Measurements from ENCODE around the gene DCTN1. TPM values are rescaled to one million over a fixed set of nuclear protein-coding genes. Genes with fewer than 3 reads are reported as not detected.

The DCTN1 gene
- total RNA-seq (100 to 1,000 TPM in 2 of 5 experiments, 10 to 100 TPM in 3; 73.6 to 113 (median 98.5) TPM), polyA plus RNA-seq (10 to 100 TPM; 52.1 to 77.2 TPM), total RNA-seq (122 reads per million, percentile 87 among the genes with 10 or more reads in this experiment)

DNA sequence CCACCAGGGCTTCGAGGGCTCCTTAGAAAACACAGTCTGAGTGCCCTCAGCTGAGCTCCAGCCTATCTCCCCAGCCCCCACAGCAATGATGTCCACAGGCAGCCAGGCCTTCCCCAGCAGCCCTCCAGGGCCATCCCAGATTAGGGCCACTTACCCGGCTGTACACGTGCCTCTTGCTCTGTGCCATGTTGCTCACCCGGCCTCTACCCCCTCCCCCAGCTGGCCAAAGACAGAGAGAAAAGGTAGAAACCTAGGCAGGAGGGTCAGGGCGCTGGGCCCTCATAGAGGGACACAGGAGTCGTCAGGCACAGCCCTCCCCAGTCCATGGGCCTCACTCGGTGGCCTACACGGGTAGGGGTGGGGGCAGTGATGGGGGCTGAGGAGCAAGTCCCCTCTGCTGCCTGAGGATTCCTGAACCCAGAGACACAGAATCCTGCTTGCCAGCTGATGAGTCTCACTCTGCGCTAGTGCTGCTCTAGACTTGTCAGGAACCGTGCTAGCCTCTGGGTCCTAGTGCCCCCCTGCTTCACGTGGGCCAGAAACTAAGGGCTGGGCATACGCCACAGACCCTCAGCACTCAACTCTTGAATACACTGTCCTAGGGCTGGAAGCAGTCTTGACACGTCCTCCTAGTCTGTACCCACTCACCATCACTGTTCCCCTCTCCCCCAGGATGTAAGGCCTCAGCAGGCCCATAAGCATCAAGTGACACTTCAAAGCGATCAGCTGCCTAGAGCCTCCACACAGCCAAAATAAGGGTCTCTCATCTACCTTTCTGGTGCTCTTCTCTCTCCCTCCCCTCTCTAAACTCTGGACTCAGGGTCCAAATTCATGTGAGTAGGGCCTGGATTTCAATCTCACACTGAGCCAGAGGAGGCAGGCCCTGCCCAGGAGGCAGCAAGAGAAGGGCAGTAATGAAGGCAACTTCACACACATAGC is at the start of gene DCTN1:
DCTN1 (minus strand) TSS at position 461 of the 939 bp plus-strand sequence; CDS start at position 187, 274 bp downstream.
- H3K4me1 ChIP-seq (ENCODE audit: control insufficient read depth in 2 of 2, insufficient read depth in 2 of 2, low read length in 2 of 2): peaks cover 12 to 17% of the 10 kb centered on the region in 2 donors
- no peak within 1 kb of the TSS for H3K4me3 ChIP-seq (ENCODE audit: low read length)
- H3K27me3 ChIP-seq (ENCODE audit: control insufficient read depth in 2 of 2, insufficient read depth in 2 of 2, low read length in 2 of 2): no peaks in the 10 kb centered on the region
- intact Hi-C loops (cut with micrococcal nuclease): loop anchor here in 1 of 2 donors (1.0 kb wide), 1 partner anchor 12 kb away; no protein-coding TSS in a partner anchor
- peaks cover 4 to 37% (median 9%) of the 10 kb centered on the region in 3 experiments for H3K36me3 ChIP-seq (ENCODE audit: control insufficient read depth in 2 of 3, insufficient read depth in 3 of 3, low read length in 3 of 3)
- peak in 4 of 9 donors; percentile 7 to 24 (median 12) for DNase-seq
- H3K36me3 Mint-ChIP-seq: peaks cover 3 to 39% (median 19%) of the 10 kb centered on the region in 5 donors
- H3K27me3 Mint-ChIP-seq: no peaks in the 10 kb centered on the region
- no peaks in the 10 kb centered on the region for H3K9me3 ChIP-seq (ENCODE audit: control insufficient read depth in 2 of 3, low read length in 3 of 3)
- POLR2A ChIA-PET: interaction anchor here (1.6 kb wide), 1 partner anchor 11 kb away, joined by 8 read pairs; no protein-coding TSS in a partner anchor
- peaks cover 32 to 56% (median 49%) of the 10 kb centered on the region in 7 donors for H3K4me1 Mint-ChIP-seq
- H3K9me3 Mint-ChIP-seq: no peaks in the 10 kb centered on the region
- peak; percentile 66 for ATAC-seq
- peak within 1 kb of the TSS in 6 of 9 donors; percentile 1 to 88 (median 40) for H3K27ac Mint-ChIP-seq
- peak within 1 kb of the TSS; percentile 5 to 85 (median 68) for H3K4me3 Mint-ChIP-seq
- H3K27ac ChIP-seq (ENCODE audit: low read depth, low read length): peak within 1 kb of the TSS; percentile 32
- CTCF ChIA-PET: interaction anchor here (1.0 to 1.8 kb wide), 2 partner anchors 130 to 142 kb away, joined by 3 to 4 read pairs; no protein-coding TSS in a partner anchor

DNA sequence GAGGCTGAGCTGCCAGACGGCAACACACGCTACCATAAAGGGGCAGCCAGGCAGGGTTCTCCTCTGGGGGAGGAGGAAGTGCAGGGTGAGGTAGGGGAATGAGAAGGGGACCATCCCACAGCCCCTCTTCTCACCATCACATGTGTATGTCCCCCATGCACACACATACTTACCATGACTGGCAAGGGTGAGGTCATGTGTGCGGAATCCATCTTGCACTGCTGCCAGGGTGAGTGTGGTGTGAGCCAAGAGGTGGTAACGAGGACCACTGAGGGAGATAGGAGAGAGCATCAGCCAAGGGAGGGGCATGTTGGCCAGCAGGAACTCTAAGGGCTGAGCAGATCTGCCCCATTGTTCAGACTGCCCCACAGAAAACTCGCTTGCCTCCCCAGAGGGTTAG is 48.6 kb upstream of the DCTN1 start:
- CTCF ChIA-PET: no interaction called here
- POLR2A ChIA-PET: no interaction called here

DNA sequence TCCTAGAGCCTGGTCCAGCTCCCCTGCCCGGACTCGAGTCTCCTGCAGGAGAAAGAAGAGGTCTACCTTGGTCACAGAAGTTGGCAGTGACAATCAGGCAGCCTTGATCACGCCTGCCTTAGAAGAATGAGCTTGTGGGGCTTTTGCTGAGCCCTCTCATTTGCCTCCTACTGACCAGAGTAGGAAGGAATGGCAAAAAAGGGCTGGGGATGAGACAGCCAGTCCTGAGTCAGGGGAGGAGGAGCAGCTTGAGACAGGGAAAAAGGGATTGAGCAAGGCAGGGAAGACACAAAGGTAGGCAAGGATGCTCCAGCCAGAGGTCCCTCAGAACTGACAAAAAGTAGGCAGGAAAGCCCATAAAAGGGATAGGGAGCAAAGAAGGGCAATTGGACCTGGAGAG is 47.4 kb upstream of the DCTN1 start:
- intact Hi-C loops (cut with micrococcal nuclease): loop anchor here in 1 of 2 donors (10.0 kb wide), 1 partner anchor 1043 kb away; the partner anchor contains the start of gene ALMS1
- Histone ChIP-seq H3K4me1 (ENCODE audit: control insufficient read depth in 2 of 2, insufficient read depth in 2 of 2, low read length in 2 of 2) (no peaks in the 10 kb centered on the region), H3K9me3 (ENCODE audit: control insufficient read depth in 2 of 3, low read length in 3 of 3) (no peaks in the 10 kb centered on the region), H3K27ac (ENCODE audit: low read depth, low read length) (no peak overlapping the region), H3K27me3 (ENCODE audit: control insufficient read depth in 2 of 2, insufficient read depth in 2 of 2, low read length in 2 of 2) (no peaks in the 10 kb centered on the region), H3K4me3 (ENCODE audit: low read length) (no peak overlapping the region), H3K36me3 (ENCODE audit: control insufficient read depth in 2 of 3, insufficient read depth in 3 of 3, low read length in 3 of 3) (peaks cover 0 to 15% (median 0%) of the 10 kb centered on the region in 3 experiments)
- peaks cover 0 to 21% (median 6%) of the 10 kb centered on the region in 7 donors for H3K4me1 Mint-ChIP-seq
- H3K27me3 Mint-ChIP-seq: no peaks in the 10 kb centered on the region
- H3K9me3 Mint-ChIP-seq: no peaks in the 10 kb centered on the region
- no peak overlapping the region for H3K27ac Mint-ChIP-seq
- ChIA-PET CTCF (interaction anchor here (0.6 kb wide), 1 partner anchor 27 kb away, joined by 3 read pairs; the partner anchor contains the start of gene INO80B), POLR2A (no interaction called here)
- ATAC-seq (no peak), DNase-seq (no peak)
- H3K36me3 Mint-ChIP-seq: peaks cover 0 to 18% (median 0%) of the 10 kb centered on the region in 5 donors
- no peak overlapping the region for H3K4me3 Mint-ChIP-seq

More for the DNA sequence above, 48.6 kb upstream of the DCTN1 start:
- no peaks in the 10 kb centered on the region for H3K9me3 ChIP-seq (ENCODE audit: control insufficient read depth in 2 of 3, low read length in 3 of 3)
- no peak overlapping the region for H3K27ac ChIP-seq (ENCODE audit: low read depth, low read length)
- Mint-ChIP-seq H3K27ac (no peak overlapping the region), H3K9me3 (no peaks in the 10 kb centered on the region), H3K4me3 (no peak overlapping the region), H3K27me3 (no peaks in the 10 kb centered on the region), H3K4me1 (peaks cover 0 to 10% (median 0%) of the 10 kb centered on the region in 7 donors), H3K36me3 (peaks cover 0 to 13% (median 0%) of the 10 kb centered on the region in 5 donors)
- ATAC-seq (no peak), DNase-seq (no peak)
- intact Hi-C loops (cut with micrococcal nuclease): loop anchor here in 1 of 2 donors (10.0 kb wide), 1 partner anchor 1044 kb away; the partner anchor contains the start of gene ALMS1
- H3K27me3 ChIP-seq (ENCODE audit: control insufficient read depth in 2 of 2, insufficient read depth in 2 of 2, low read length in 2 of 2): no peaks in the 10 kb centered on the region
- H3K4me1 ChIP-seq (ENCODE audit: control insufficient read depth in 2 of 2, insufficient read depth in 2 of 2, low read length in 2 of 2): no peaks in the 10 kb centered on the region
- H3K4me3 ChIP-seq (ENCODE audit: low read length): no peak overlapping the region
- peaks cover 0 to 15% (median 0%) of the 10 kb centered on the region in 3 experiments for H3K36me3 ChIP-seq (ENCODE audit: control insufficient read depth in 2 of 3, insufficient read depth in 3 of 3, low read length in 3 of 3)

DNA sequence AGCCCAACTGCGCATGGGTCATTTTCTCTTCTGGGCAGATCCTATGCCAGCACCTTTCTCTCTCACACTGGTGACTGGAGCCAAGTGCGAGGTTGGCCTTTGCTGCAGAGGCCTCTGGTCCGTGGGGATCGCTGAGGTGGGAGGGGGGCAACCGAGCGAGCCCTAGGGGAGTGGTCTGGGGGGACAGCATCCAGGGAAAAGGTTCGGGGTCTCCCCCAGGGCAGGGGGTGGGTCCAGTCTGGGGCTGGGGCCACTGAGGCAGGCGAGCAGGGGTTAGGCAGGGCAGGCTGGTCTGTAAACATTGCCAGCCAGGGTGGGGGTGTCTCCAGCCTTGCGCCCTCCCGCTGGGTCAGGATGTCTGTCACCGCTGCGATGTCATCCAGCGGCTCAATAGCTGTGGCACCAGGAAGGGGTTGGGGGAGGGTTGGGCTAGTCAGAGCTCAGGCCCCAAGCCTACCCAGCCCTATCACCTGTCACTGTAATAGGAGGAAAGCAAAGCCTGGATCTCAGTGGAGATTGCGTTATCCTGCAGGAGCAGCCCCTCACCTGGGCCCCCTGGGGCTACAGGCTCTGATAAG is 46.2 kb upstream of the DCTN1 start:
- no peaks in the 10 kb centered on the region for H3K9me3 Mint-ChIP-seq
- H3K36me3 ChIP-seq (ENCODE audit: control insufficient read depth in 2 of 3, insufficient read depth in 3 of 3, low read length in 3 of 3): peaks cover 0 to 19% (median 0%) of the 10 kb centered on the region in 3 experiments
- peaks cover 0 to 18% (median 0%) of the 10 kb centered on the region in 5 donors for H3K36me3 Mint-ChIP-seq
- H3K27ac ChIP-seq (ENCODE audit: low read depth, low read length): no peak overlapping the region
- no peaks in the 10 kb centered on the region for H3K27me3 ChIP-seq (ENCODE audit: control insufficient read depth in 2 of 2, insufficient read depth in 2 of 2, low read length in 2 of 2)
- H3K4me3 Mint-ChIP-seq: no peak overlapping the region
- H3K27me3 Mint-ChIP-seq: no peaks in the 10 kb centered on the region
- POLR2A ChIA-PET: no interaction called here
- H3K4me1 Mint-ChIP-seq: peaks cover 2 to 23% (median 14%) of the 10 kb centered on the region in 7 donors
- ATAC-seq: no peak
- intact Hi-C loops (cut with micrococcal nuclease): loop anchor here in 1 of 2 donors (10.0 kb wide), 1 partner anchor 1041 kb away; the partner anchor contains the start of gene ALMS1
- no peaks in the 10 kb centered on the region for H3K9me3 ChIP-seq (ENCODE audit: control insufficient read depth in 2 of 3, low read length in 3 of 3)
- H3K4me1 ChIP-seq (ENCODE audit: control insufficient read depth in 2 of 2, insufficient read depth in 2 of 2, low read length in 2 of 2): peaks cover 4% of the 10 kb centered on the region in 2 donors
- DNase-seq: no peak
- peak overlapping the region in 2 of 9 donors; percentile 27 to 48 for H3K27ac Mint-ChIP-seq
- CTCF ChIA-PET: no interaction called here
- no peak overlapping the region for H3K4me3 ChIP-seq (ENCODE audit: low read length)

DNA sequence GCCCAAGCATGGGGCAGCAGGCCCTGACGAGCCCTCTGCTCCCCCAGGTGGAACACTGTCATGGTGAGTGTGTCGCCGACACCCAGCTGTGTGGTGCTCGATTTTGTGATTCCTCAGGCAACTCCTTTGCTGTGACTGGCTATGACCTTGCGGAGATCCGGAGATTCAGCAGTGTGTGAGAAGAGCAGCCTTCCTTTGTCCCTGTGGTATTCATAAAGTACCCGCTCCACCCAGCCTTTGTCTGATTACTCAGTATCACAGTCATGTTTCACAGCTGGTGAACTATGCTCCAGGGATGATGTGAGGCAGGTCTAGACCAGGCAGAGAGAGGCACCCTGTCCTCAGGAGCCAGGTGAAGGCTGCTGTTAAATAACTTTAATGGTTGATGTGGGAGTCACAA is 45.4 kb upstream of the DCTN1 start:
- no peak overlapping the region for H3K27ac Mint-ChIP-seq
- CTCF ChIA-PET: no interaction called here
- no peak for ATAC-seq

DNA sequence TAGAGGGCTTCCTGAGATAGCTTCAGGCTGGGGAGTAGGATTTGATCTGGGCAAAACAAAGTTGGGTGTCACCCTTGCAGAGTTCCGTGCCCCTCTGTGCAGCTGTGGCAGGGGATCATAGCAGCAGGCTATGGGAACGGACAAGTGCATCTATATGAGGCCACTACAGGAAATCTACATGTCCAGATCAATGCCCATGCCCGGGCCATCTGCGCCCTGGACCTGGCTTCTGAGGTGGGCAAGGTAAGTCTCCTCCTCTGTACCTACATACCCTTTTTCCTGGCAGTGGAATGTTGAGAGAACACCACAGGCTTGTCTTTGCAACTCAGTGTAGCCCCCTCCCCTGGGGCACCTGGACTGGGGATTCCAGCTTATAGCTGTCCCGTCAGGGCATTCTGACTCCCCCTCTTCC is 44.9 kb upstream of the DCTN1 start:
- CTCF ChIA-PET: no interaction called here

More for the DNA sequence above, 45.4 kb upstream of the DCTN1 start:
- DNase-seq: no peak
- no peaks in the 10 kb centered on the region for H3K27me3 ChIP-seq (ENCODE audit: control insufficient read depth in 2 of 2, insufficient read depth in 2 of 2, low read length in 2 of 2)
- Mint-ChIP-seq H3K36me3 (peaks cover 0 to 18% (median 0%) of the 10 kb centered on the region in 5 donors), H3K27me3 (no peaks in the 10 kb centered on the region), H3K4me1 (peaks cover 8 to 28% (median 20%) of the 10 kb centered on the region in 7 donors), H3K4me3 (no peak overlapping the region), H3K9me3 (no peaks in the 10 kb centered on the region)
- H3K27ac ChIP-seq (ENCODE audit: low read depth, low read length): no peak overlapping the region
- no peak overlapping the region for H3K4me3 ChIP-seq (ENCODE audit: low read length)
- no peaks in the 10 kb centered on the region for H3K9me3 ChIP-seq (ENCODE audit: control insufficient read depth in 2 of 3, low read length in 3 of 3)
- intact Hi-C loops (cut with micrococcal nuclease): loop anchor here in 1 of 2 donors (10.0 kb wide), 1 partner anchor 1041 kb away; the partner anchor contains the start of gene ALMS1
- peaks cover 0 to 19% (median 0%) of the 10 kb centered on the region in 3 experiments for H3K36me3 ChIP-seq (ENCODE audit: control insufficient read depth in 2 of 3, insufficient read depth in 3 of 3, low read length in 3 of 3)
- POLR2A ChIA-PET: no interaction called here
- peaks cover 4 to 9% of the 10 kb centered on the region in 2 donors for H3K4me1 ChIP-seq (ENCODE audit: control insufficient read depth in 2 of 2, insufficient read depth in 2 of 2, low read length in 2 of 2)

More for the DNA sequence above, 44.9 kb upstream of the DCTN1 start:
- Histone ChIP-seq H3K27ac (ENCODE audit: low read depth, low read length) (no peak overlapping the region), H3K27me3 (ENCODE audit: control insufficient read depth in 2 of 2, insufficient read depth in 2 of 2, low read length in 2 of 2) (no peaks in the 10 kb centered on the region), H3K9me3 (ENCODE audit: control insufficient read depth in 2 of 3, low read length in 3 of 3) (no peaks in the 10 kb centered on the region), H3K4me1 (ENCODE audit: control insufficient read depth in 2 of 2, insufficient read depth in 2 of 2, low read length in 2 of 2) (peaks cover 4 to 14% of the 10 kb centered on the region in 2 donors), H3K4me3 (ENCODE audit: low read length) (no peak overlapping the region), H3K36me3 (ENCODE audit: control insufficient read depth in 2 of 3, insufficient read depth in 3 of 3, low read length in 3 of 3) (peaks cover 0 to 19% (median 0%) of the 10 kb centered on the region in 3 experiments)
- Mint-ChIP-seq H3K36me3 (peaks cover 0 to 18% (median 0%) of the 10 kb centered on the region in 5 donors), H3K27me3 (no peaks in the 10 kb centered on the region), H3K4me3 (peak overlapping the region in 1 of 10 donors; percentile 12), H3K9me3 (no peaks in the 10 kb centered on the region), H3K27ac (no peak overlapping the region), H3K4me1 (peaks cover 12 to 33% (median 26%) of the 10 kb centered on the region in 7 donors)
- intact Hi-C loops (cut with micrococcal nuclease): loop anchor here in 1 of 2 donors (10.0 kb wide), 1 partner anchor 1040 kb away; the partner anchor contains the start of gene ALMS1
- DNase-seq: no peak
- POLR2A ChIA-PET: no interaction called here
- no peak for ATAC-seq

Measured in naive thymus-derived CD4-positive, alpha-beta T cell (primary cell).